SK-N-SH (cell line): ENCODE measurements around the gene KLHDC3. TPM values are rescaled to one million over a fixed set of nuclear protein-coding genes. Genes with fewer than 3 reads are reported as not detected.

Source experiments
- CTCF ChIA-PET: fragments of 300-600, 350-600 bp; formaldehyde crosslinking; extraction: SDS; loops from one replicate; lab custom pipeline; 2021; lab: Yijun Ruan, JAX
- POLR2A ChIA-PET: fragments of 350-600 bp; sonication (Branson Sonifier 250); formaldehyde crosslinking; extraction: SDS; loops from one replicate; lab custom pipeline; 2020; ENCODE audit warnings: antibody characterized with exemption, inconsistent platforms; lab: Yijun Ruan, JAX
- DNase-seq: peaks from one replicate; pipeline ENCODE4 v3.0.0; 2012
- H2AFZ ChIP-seq: fragments of 200-600 bp; sonication (generic); 2 replicates; pipeline ENCODE4 v1.8.1; 2016; ENCODE audit warnings: antibody characterized with exemption, mild to moderate bottlenecking, low read depth
- H3F3A ChIP-seq: fragments of 200-600 bp; sonication (generic); replicated peaks from 2 replicates; pipeline ENCODE3; 2016; ENCODE audit warnings: antibody characterized with exemption, mild to moderate bottlenecking; ENCODE audit not compliant: insufficient read depth
- H3K27ac ChIP-seq, 2 experiments: fragments of 200-500 bp in 1 of 2; fragments of 200-600 bp in 1 of 2; sonication (Bioruptor generic) in 1 of 2; sonication (generic), shearing (Covaris generic) in 1 of 2; 2 replicates each; pipeline versions ENCODE4 v1.5.1 to v1.6.1; 2014 to 2016; ENCODE audit warnings: low read depth in 2 of 2, inconsistent platforms in 1 of 2, low read length in 1 of 2, mild to moderate bottlenecking in 1 of 2, mixed read lengths in 1 of 2
- H3K27me3 ChIP-seq: fragments of 200-600 bp; sonication (generic), shearing (Covaris generic); 2 replicates; pipeline ENCODE4 v1.6.1; 2016; ENCODE audit warnings: mixed run types; ENCODE audit not compliant: insufficient read depth
- H3K36me3 ChIP-seq, 2 experiments: fragments of 200-500 bp in 1 of 2; fragments of 200-600 bp in 1 of 2; sonication (Bioruptor generic) in 1 of 2; sonication (generic) in 1 of 2; replicated peaks in 1 of 2; 2 replicates each; pipeline versions ENCODE3 to v1.5.1; 2014 to 2016; ENCODE audit warnings: low read length in 1 of 2, mild to moderate bottlenecking in 1 of 2; ENCODE audit not compliant: insufficient read depth in 2 of 2, control insufficient read depth in 1 of 2
- H3K4me1 ChIP-seq, 2 experiments: fragments of 200-500 bp in 1 of 2; fragments of 200-600 bp in 1 of 2; sonication (Bioruptor generic) in 1 of 2; sonication (generic), shearing (Covaris generic) in 1 of 2; 2 replicates each; pipeline versions ENCODE4 v1.5.1 to v1.6.1; 2014 to 2016; ENCODE audit warnings: low read depth in 1 of 2, low read length in 1 of 2, mixed run types in 1 of 2; ENCODE audit not compliant: insufficient read depth in 2 of 2, control insufficient read depth in 1 of 2
- H3K4me2 ChIP-seq: fragments of 200-600 bp; sonication (generic), shearing (Covaris generic); 2 replicates; pipeline ENCODE4 v1.6.1; 2017; ENCODE audit warnings: mixed run types
- H3K4me3 ChIP-seq, 2 experiments: fragments of 200-500 bp in 1 of 2; fragments of 200-600 bp in 1 of 2; sonication (Bioruptor generic) in 1 of 2; sonication (generic), shearing (Covaris generic) in 1 of 2; 2 replicates each; pipeline versions ENCODE4 v1.5.1 to v1.8.1; 2014 to 2016; ENCODE audit warnings: low read depth in 2 of 2, inconsistent platforms in 1 of 2, low read length in 1 of 2, mild to moderate bottlenecking in 1 of 2, mixed read lengths in 1 of 2, moderate library complexity in 1 of 2
- H3K79me2 ChIP-seq: fragments of 200-600 bp; sonication (generic); 2 replicates; pipeline ENCODE4 v1.8.1; 2017; ENCODE audit warnings: mild to moderate bottlenecking; ENCODE audit not compliant: insufficient read depth
- H3K9ac ChIP-seq: fragments of 200-600 bp; sonication (generic); 2 replicates; pipeline ENCODE4 v1.6.1; 2017; ENCODE audit warnings: mixed run types
- H3K9me2 ChIP-seq: fragments of 200-600 bp; sonication (generic); 2 replicates; pipeline ENCODE4 v1.6.1; 2017; ENCODE audit warnings: mixed run types
- H3K9me3 ChIP-seq: fragments of 200-600 bp; sonication (generic); 2 replicates; pipeline ENCODE4 v1.6.1; 2017; ENCODE audit warnings: mixed run types, mild to moderate bottlenecking, moderate library complexity
- H4K20me1 ChIP-seq: fragments of 200-600 bp; sonication (generic); 2 replicates; pipeline ENCODE4 v1.6.1; 2017; ENCODE audit warnings: mild to moderate bottlenecking, mixed run types; ENCODE audit not compliant: insufficient read depth
- CHD2 ChIP-seq: fragments of 150-350 bp; IDR thresholded peaks from 2 replicates; pipeline ENCODE4 v1.6.1; 2018; ENCODE audit warnings: low read length; ENCODE audit not compliant: partially characterized antibody
- ELF1 ChIP-seq: IDR thresholded peaks from 2 replicates; pipeline ENCODE4 v1.4.0; 2012
- EP300 ChIP-seq, 2 experiments: IDR thresholded peaks; 2 replicates each; pipeline versions ENCODE4 v1.4.0 to v1.6.1; 2012; ENCODE audit warnings: borderline replicate concordance in 1 of 2, low read depth in 1 of 2, low read length in 1 of 2
- EZH2phosphoT487 ChIP-seq: fragments of 200-600 bp; sonication (generic); IDR thresholded peaks from 2 replicates; pipeline ENCODE4 v1.6.1; 2017; ENCODE audit warnings: low read depth, mixed run types, mild to moderate bottlenecking, antibody characterized with exemption, moderate library complexity, borderline replicate concordance
- FOXJ3 ChIP-seq: sonication (generic); formaldehyde crosslinking; IDR thresholded peaks from 2 replicates; pipeline ENCODE4 v1.5.1; 2020; ENCODE audit warnings: mild to moderate bottlenecking, missing genetic modification reagents
- GABPA ChIP-seq: IDR thresholded peaks from 2 replicates; pipeline ENCODE4 v1.4.0; 2012; ENCODE audit warnings: low read depth, mild to moderate bottlenecking
- IRF3 ChIP-seq: fragments of 150-350 bp; IDR thresholded peaks from 2 replicates; pipeline ENCODE4 v1.6.1; 2016; ENCODE audit warnings: mild to moderate bottlenecking, low read depth, low read length
- JUND ChIP-seq: IDR thresholded peaks from 2 replicates; pipeline ENCODE4 v1.4.0; 2012
- MAX ChIP-seq: IDR thresholded peaks from 2 replicates; pipeline ENCODE4 v1.4.0; 2012; ENCODE audit warnings: low read depth
- MXI1 ChIP-seq: IDR thresholded peaks from 2 replicates; pipeline ENCODE4 v1.6.1; 2012; ENCODE audit warnings: mild to moderate bottlenecking, low read depth, low read length, improper control_type of control experiment
- RAD21 ChIP-seq: IDR thresholded peaks from 2 replicates; pipeline ENCODE4 v1.6.1; 2012; ENCODE audit warnings: mild to moderate bottlenecking, low read length
- RCOR1 ChIP-seq: fragments of 150-350 bp; IDR thresholded peaks from 2 replicates; pipeline ENCODE4 v1.6.1; 2017; ENCODE audit warnings: antibody characterized with exemption, low read length
- REST ChIP-seq: IDR thresholded peaks from 2 replicates; pipeline ENCODE4 v1.6.1; 2012; ENCODE audit warnings: mild to moderate bottlenecking, low read depth, low read length, moderate library complexity
- SMC3 ChIP-seq: IDR thresholded peaks from 2 replicates; pipeline ENCODE4 v1.6.1; 2012; ENCODE audit warnings: low read depth, low read length, improper control_type of control experiment
- TCF12 ChIP-seq: IDR thresholded peaks from 2 replicates; pipeline ENCODE4 v1.4.0; 2012
- USF1 ChIP-seq: IDR thresholded peaks from 2 replicates; pipeline ENCODE4 v1.4.0; 2012; ENCODE audit warnings: low read depth, borderline replicate concordance
- YY1 ChIP-seq: IDR thresholded peaks from 2 replicates; pipeline ENCODE4 v1.4.0; 2012; ENCODE audit warnings: low read depth, mild to moderate bottlenecking
- ZBTB33 ChIP-seq: IDR thresholded peaks from 2 replicates; pipeline ENCODE4 v1.4.0; 2012; ENCODE audit warnings: low read depth, borderline replicate concordance
- WGBS: methylation state at CpG from one replicate; pipeline ENCODE4 v1.1.6; 2017; ENCODE audit warnings: low lambda C conversion rate; 5-methylcytosine and 5-hydroxymethylcytosine counted together
- polyA plus RNA-seq, 3 experiments: library from polyadenylated mRNA; depleted of rRNA; stranded (reverse); fragments of >200 nt; gene quantifications; 2 replicates each; pipeline ENCODE4 v1.2.3, GENCODE V29; 2012

Gene KLHDC3
- polyA plus RNA-seq, 1 of the 3 experiments (the other 2 are of a cell fraction), result 74.1 TPM

GRCh38 chr6:43032326-43032725 is 18.3 kb downstream of the KLHDC3 start:
- Histone ChIP-seq H3K9me3 (no peaks in the 10 kb centered on the region), H3F3A (peaks cover 35% of the 10 kb centered on the region), H3K4me1 (no peaks in the 10 kb centered on the region), H3K27ac (no peak overlapping the region), H2AFZ (no peak overlapping the region), H3K9ac (no peak overlapping the region), H3K36me3 (peaks cover 29 to 55% of the 10 kb centered on the region in 2 experiments), H3K79me2 (no peaks in the 10 kb centered on the region), H3K9me2 (no peaks in the 10 kb centered on the region), H4K20me1 (no peaks in the 10 kb centered on the region), H3K4me3 (no peak overlapping the region), H3K27me3 (no peaks in the 10 kb centered on the region), H3K4me2 (no peak overlapping the region)
- TF ChIP-seq TCF12 (no peak), YY1 (no peak), FOXJ3 (no peak), CHD2 (no peak), USF1 (no peak), JUND (no peak), ELF1 (no peak), ZBTB33 (no peak), IRF3 (no peak), MAX (no peak), EP300 (IDR thresholded peaks at IDR 0.05; ENCODE audit: borderline replicate concordance in 1 of 2, low read depth in 1 of 2, low read length in 1 of 2) (no peak), SMC3 (no peak), EZH2phosphoT487 (no peak), GABPA (no peak), RCOR1 (no peak), REST (no peak), RAD21 (no peak), MXI1 (no peak)
- ChIA-PET POLR2A (interaction anchor here (0.6 to 1.3 kb wide), 3 partner anchors 11 to 359 kb away, joined by 3 to 5 read pairs (median 4); partner anchors contain the start of gene RRP36), CTCF (interaction anchor here (1.3 to 2.2 kb wide), 2 partner anchors 97 to 131 kb away, joined by 3 to 6 read pairs; no protein-coding TSS in a partner anchor)
- WGBS, result 88% methylated on average over 4 of the region's 4 CpGs
- DNase-seq, result no peak
